Endothelial cell of umbilical vein (primary cell): ENCODE measurements around the gene CPNE1. TPM values are rescaled to one million over a fixed set of nuclear protein-coding genes. Genes with fewer than 3 reads are reported as not detected.
A peak's percentile ranks its signal among the peaks of the same experiment; 100 is the strongest.

Source experiments
- BruUV-seq: library from RNA; stranded (reverse); fragments of 400-500 nt; replicated peaks from 2 replicates; lab custom pipeline; 2021; lab: Mats Ljungman, UMichigan
- CTCF ChIA-PET: fragments of 300-600, 350-600 bp; sonication (Branson Sonifier 250); formaldehyde crosslinking; loops from one replicate; lab custom pipeline; 2021; ENCODE audit warnings: antibody characterized with exemption, inconsistent platforms; lab: Charles Lee
- POLR2A ChIA-PET: fragments of 300-600, 350-600 bp; sonication (Branson Sonifier 250); formaldehyde crosslinking; loops from one replicate; lab custom pipeline; 2021; ENCODE audit warnings: antibody characterized with exemption, inconsistent platforms; lab: Charles Lee
- DNase-seq: peaks from one replicate; pipeline ENCODE4 v3.0.0-alpha.2; 2011; ENCODE audit warnings: low read depth, low spot score
- FAIRE-seq: peaks from 2 replicates; lab custom pipeline; 2011; peaks lifted over from hg19 to GRCh38; lab: Jason Lieb, UNC
- H2AFZ ChIP-seq: 2 replicates; pipeline ENCODE4 v1.6.0; 2012; ENCODE audit warnings: low read depth, low read length, control low read depth, inconsistent platforms
- H3K27ac ChIP-seq: 2 replicates; pipeline ENCODE4 v1.5.1; 2011; ENCODE audit warnings: low read depth, mild to moderate bottlenecking, control low read depth, low read length, moderate library complexity; ENCODE audit not compliant: insufficient read depth
- H3K27me3 ChIP-seq, 2 experiments: 2 replicates each; pipeline versions ENCODE4 v1.6.0 to v1.6.1; 2011; ENCODE audit warnings: low read length in 2 of 2, mixed read lengths in 1 of 2; ENCODE audit not compliant: control insufficient read depth in 2 of 2, insufficient read depth in 2 of 2
- H3K36me3 ChIP-seq, 2 experiments: 2 replicates in 1 of 2; 3 replicates in 1 of 2; pipeline ENCODE4 v1.5.1; 2011; ENCODE audit warnings: low read length in 2 of 2, mild to moderate bottlenecking in 1 of 2, moderate library complexity in 1 of 2; ENCODE audit not compliant: control insufficient read depth in 2 of 2, insufficient read depth in 2 of 2; ENCODE audit errors: extremely low read depth in 1 of 2
- H3K4me1 ChIP-seq: 3 replicates; pipeline ENCODE4 v1.5.1; 2011; ENCODE audit warnings: mild to moderate bottlenecking, low read length; ENCODE audit not compliant: control insufficient read depth, insufficient read depth; ENCODE audit errors: extremely low read depth
- H3K4me2 ChIP-seq: 2 replicates; pipeline ENCODE4 v1.6.1; 2011; ENCODE audit warnings: low read length, control low read depth, mixed read lengths; ENCODE audit not compliant: insufficient read depth
- H3K4me3 ChIP-seq, 3 experiments: fragments of 200-600 bp in 1 of 3; sonication (generic), shearing (Covaris generic) in 1 of 3; replicated peaks in 1 of 3; 2 replicates each; pipeline ENCODE4 v1.5.1; 2011 to 2016; ENCODE audit warnings: control low read depth in 3 of 3, low read length in 3 of 3, mild to moderate bottlenecking in 2 of 3, inconsistent platforms in 1 of 3, low read depth in 1 of 3, moderate library complexity in 1 of 3; ENCODE audit not compliant: insufficient read depth in 1 of 3
- H3K79me2 ChIP-seq: 2 replicates; pipeline ENCODE4 v1.6.0; 2012; ENCODE audit warnings: low read length, inconsistent platforms; ENCODE audit not compliant: control insufficient read depth, insufficient read depth
- H3K9ac ChIP-seq: replicated peaks from 2 replicates; pipeline ENCODE3; 2011; ENCODE audit warnings: low read length, control low read depth; ENCODE audit not compliant: insufficient read depth; ENCODE audit errors: extremely low read depth
- H3K9me1 ChIP-seq: replicated peaks from 3 replicates; pipeline ENCODE4 v1.6.0; 2011; ENCODE audit warnings: mild to moderate bottlenecking, low read length; ENCODE audit not compliant: control insufficient read depth, insufficient read depth; ENCODE audit errors: extremely low read depth
- H3K9me3 ChIP-seq: replicated peaks from 2 replicates; pipeline ENCODE4 v1.5.1; 2012; ENCODE audit warnings: low read length, inconsistent platforms; ENCODE audit not compliant: control insufficient read depth, insufficient read depth
- H4K20me1 ChIP-seq: replicated peaks from 2 replicates; pipeline ENCODE3; 2011; ENCODE audit warnings: mild to moderate bottlenecking, low read length; ENCODE audit not compliant: control insufficient read depth, insufficient read depth; ENCODE audit errors: extremely low read depth
- CTCF ChIP-seq, 2 donors: IDR thresholded peaks; 1 replicate in 1 of 2; 2 replicates in 1 of 2; pipeline ENCODE4 v1.5.1; 2011; ENCODE audit warnings: low read length in 2 of 2, mild to moderate bottlenecking in 2 of 2, moderate library complexity in 2 of 2, control low read depth in 1 of 2, inconsistent platforms in 1 of 2, low read depth in 1 of 2; ENCODE audit not compliant: insufficient read depth in 1 of 2; ENCODE audit errors: extremely low read depth in 1 of 2
- EZH2 ChIP-seq: IDR thresholded peaks from 2 replicates; pipeline ENCODE4 v1.6.1; 2012; ENCODE audit warnings: borderline replicate concordance, low read depth, mild to moderate bottlenecking, moderate library complexity, low read length, inconsistent platforms; ENCODE audit not compliant: severe bottlenecking
- FOS ChIP-seq: IDR thresholded peaks from 2 replicates; pipeline ENCODE4 v1.6.1; 2011; ENCODE audit warnings: mild to moderate bottlenecking, low read length, moderate library complexity, borderline replicate concordance; ENCODE audit not compliant: insufficient read depth
- MYC ChIP-seq: IDR thresholded peaks from one replicate; pipeline ENCODE4 v1.6.1; 2011; ENCODE audit warnings: mild to moderate bottlenecking, low read depth, low read length
- dilution Hi-C: fragments of 300-500 bp; cut with MboI; formaldehyde crosslinking; loops from one replicate; pipeline ENCODE4 v1.15.0; 2019; ENCODE audit warnings: low sequenced_read_pairs; ENCODE audit not compliant: extremely low pct_ligation_motif_present
- intact Hi-C: fragments of 100-400 bp; cut with micrococcal nuclease; formaldehyde crosslinking; loops from one replicate; pipeline ENCODE4 v1.10.0; 2022
- polyA plus RNA-seq, 4 experiments: library from polyadenylated mRNA; depleted of rRNA in 3 of 4; stranded (reverse) in 3 of 4; unstranded in 1 of 4; fragments of >200 nt; gene quantifications; 2 replicates each; pipeline versions ENCODE4 v1.2.1 to v1.2.3, GENCODE V29; 2011 to 2012; ENCODE audit warnings: missing spikeins in 1 of 4
- total RNA-seq: library from RNA; stranded (reverse); gene quantifications from 2 replicates; pipeline ENCODE4 v1.2.3, GENCODE V29; 2021
- TF ChIP-seq, protein P1 (sequence below): IDR thresholded peaks from 2 replicates; pipeline ENCODE4 v1.6.1; 2011; ENCODE audit not compliant: insufficient read depth, insufficient read length

CPNE1 gene
- total and polyA plus RNA-seq, 2 donors (not counting 3 experiments of a cell fraction or from before 2014, with no cell fraction given), result 244 to 316 TPM

DNA sequence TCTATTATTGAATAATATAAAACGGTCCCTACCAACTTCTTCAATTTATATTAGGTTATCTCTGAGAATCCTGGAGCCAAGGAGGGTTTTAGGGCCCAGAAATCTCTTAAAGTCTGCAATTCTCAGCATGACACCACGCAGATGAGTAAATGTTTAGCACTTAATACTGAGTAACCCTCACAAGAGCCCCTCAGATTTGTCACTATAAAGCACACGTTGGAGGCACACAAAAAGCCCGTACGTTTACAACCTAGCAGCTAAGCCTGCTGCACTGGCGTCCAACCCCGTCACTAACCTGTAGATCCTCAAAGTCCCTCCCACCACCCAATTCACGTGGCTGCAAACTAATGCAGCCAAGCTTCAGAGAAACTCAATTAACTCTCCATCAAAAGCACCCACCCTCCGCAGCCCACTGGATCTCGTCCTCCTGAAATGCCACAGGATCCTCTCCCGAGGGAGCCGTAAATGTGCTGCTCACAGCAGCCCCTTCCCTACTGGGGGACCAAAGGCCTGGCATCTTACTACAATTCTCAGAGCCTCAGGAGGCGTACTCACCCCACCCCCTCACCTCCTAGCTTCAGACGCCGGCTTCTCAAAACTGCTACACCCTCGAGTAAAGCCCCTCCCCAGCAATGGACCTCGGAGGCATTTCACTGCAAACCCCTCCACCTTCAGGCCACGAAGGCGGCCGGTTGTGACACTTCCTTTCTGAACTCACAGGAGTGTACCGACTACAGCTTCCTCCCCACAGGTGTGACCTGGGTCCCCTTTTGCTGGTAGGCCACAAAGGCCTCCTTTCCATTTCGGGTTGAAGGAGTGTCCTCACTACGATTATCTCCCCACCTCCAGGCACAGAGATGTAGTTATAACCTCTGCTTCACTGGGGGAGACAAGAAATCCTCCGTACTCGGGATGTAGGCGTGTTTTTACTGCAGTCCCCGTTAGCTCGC lies 909 bp downstream of the CPNE1 start:
- dilution Hi-C loops (no loop called here), intact Hi-C loops (loop anchor here (1.0 to 5.0 kb wide), 3 partner anchors 35 to 79 kb away; partner anchors contain the start of genes NFS1, RBM39 and ROMO1)
- peaks cover 58% of the 10 kb centered on the region for H3K79me2 ChIP-seq
- H3K9me3 ChIP-seq, result no peaks in the 10 kb centered on the region
- ChIA-PET POLR2A (no interaction called here), CTCF (interaction anchor here (0.8 to 2.1 kb wide), 6 partner anchors 10 to 79 kb away, joined by 3 to 8 read pairs (median 3); partner anchors contain the start of genes RBM39 and SPAG4)
- peak overlapping the region; percentile 33 for H3K27ac ChIP-seq
- H3K4me2 ChIP-seq, result peak overlapping the region; percentile 77
- no peaks in the 10 kb centered on the region for H3K27me3 ChIP-seq
- peak overlapping the region; percentile 13 to 81 (median 78) for H3K4me3 ChIP-seq
- H3K36me3 ChIP-seq, result no peaks in the 10 kb centered on the region
- FAIRE-seq, result no peak
- H3K4me1 ChIP-seq, result peaks cover 19% of the 10 kb centered on the region
- peak; percentile 45 for DNase-seq
- no TSS peak for BruUV-seq
- peak overlapping the region; percentile 59 for H3K9ac ChIP-seq
- TF ChIP-seq EZH2 (no peak), FOS (no peak), CTCF (IDR thresholded peaks at IDR 0.05; ENCODE audit: extremely low read depth in 1 of 2, insufficient read depth in 1 of 2, low read depth in 1 of 2, low read length in 2 of 2) (no peak), MYC (no peak)
- TF ChIP-seq, protein P1, sequence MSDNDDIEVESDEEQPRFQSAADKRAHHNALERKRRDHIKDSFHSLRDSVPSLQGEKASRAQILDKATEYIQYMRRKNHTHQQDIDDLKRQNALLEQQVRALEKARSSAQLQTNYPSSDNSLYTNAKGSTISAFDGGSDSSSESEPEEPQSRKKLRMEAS, result no peak
- no peaks in the 10 kb centered on the region for H3K9me1 ChIP-seq
- H2AFZ ChIP-seq, result no peak overlapping the region
- H4K20me1 ChIP-seq, result peaks cover 14% of the 10 kb centered on the region
